Caco-2 (cell line): ENCODE results near the gene AMOTL2. TPM values are rescaled to one million over a fixed set of nuclear protein-coding genes. Genes with fewer than 3 reads are reported as not detected.

ENCODE experiments used
- BruUV-seq: library from RNA; stranded (reverse); fragments of 400-500 nt; replicated peaks from 2 replicates; lab custom pipeline; 2021; lab: Mats Ljungman, UMichigan
- CTCF ChIA-PET: fragments of 300-600 bp; sonication (Branson Sonifier 250); formaldehyde crosslinking; loops from one replicate; lab custom pipeline; 2022; ENCODE audit warnings: antibody characterized with exemption; lab: Charles Lee
- POLR2A ChIA-PET: fragments of 300-600 bp; sonication (Branson Sonifier 250); formaldehyde crosslinking; loops from one replicate; lab custom pipeline; 2022; ENCODE audit warnings: antibody characterized with exemption; lab: Charles Lee
- DNase-seq, 2 experiments: peaks; one replicate each; pipeline versions ENCODE4 v3.0.0 to v3.0.0-alpha.2; 2020 to 2022
- H3K27me3 ChIP-seq: replicated peaks from 2 replicates; pipeline ENCODE4 v1.6.0; 2011; ENCODE audit warnings: low read length; ENCODE audit not compliant: control insufficient read depth, insufficient read depth
- H3K36me3 ChIP-seq: 2 replicates; pipeline ENCODE4 v1.5.1; 2011; ENCODE audit warnings: low read length; ENCODE audit not compliant: control insufficient read depth, insufficient read depth
- H3K4me1 ChIP-seq: fragments of 250-450 bp; sonication (Bioruptor Pico); 2 replicates; pipeline ENCODE4 v1.5.1; 2020; ENCODE audit warnings: mild to moderate bottlenecking
- H3K4me3 ChIP-seq: 2 replicates; pipeline ENCODE4 v1.5.1; 2011; ENCODE audit warnings: low read depth, mild to moderate bottlenecking, control low read depth, low read length
- H3K9me3 ChIP-seq: fragments of 250-450 bp; sonication (Bioruptor Pico); 2 replicates; pipeline ENCODE4 v1.5.1; 2020; ENCODE audit warnings: mild to moderate bottlenecking, moderate library complexity
- H3K27ac Mint-ChIP-seq: one replicate; pipeline ENCODE4 v1.8.0; 2022; ENCODE audit warnings: mixed read lengths; ENCODE audit not compliant: unreplicated experiment
- H3K27me3 Mint-ChIP-seq: one replicate; pipeline ENCODE4 v1.8.0; 2022; ENCODE audit warnings: mixed read lengths; ENCODE audit not compliant: insufficient read depth, unreplicated experiment
- H3K36me3 Mint-ChIP-seq: one replicate; pipeline ENCODE4 v1.8.0; 2022; ENCODE audit warnings: mild to moderate bottlenecking, mixed read lengths; ENCODE audit not compliant: insufficient read depth, unreplicated experiment
- H3K4me1 Mint-ChIP-seq: one replicate; pipeline ENCODE4 v1.8.0; 2022; ENCODE audit warnings: low read depth, mixed read lengths; ENCODE audit not compliant: unreplicated experiment
- H3K4me3 Mint-ChIP-seq: one replicate; pipeline ENCODE4 v1.8.0; 2022; ENCODE audit warnings: mild to moderate bottlenecking, moderate library complexity, mixed read lengths; ENCODE audit not compliant: unreplicated experiment
- H3K9me3 Mint-ChIP-seq: one replicate; pipeline ENCODE4 v1.8.0; 2022; ENCODE audit warnings: mixed read lengths; ENCODE audit not compliant: unreplicated experiment
- CTCF ChIP-seq, 2 experiments: fragments of 200-600 bp in 1 of 2; IDR thresholded peaks; 1 replicate in 1 of 2; 2 replicates in 1 of 2; pipeline versions ENCODE4 v1.5.1 to v1.8.0; 2011 to 2022; ENCODE audit warnings: antibody characterized with exemption in 1 of 2, control low read depth in 1 of 2, inconsistent platforms in 1 of 2, low read depth in 1 of 2, low read length in 1 of 2, mild to moderate bottlenecking in 1 of 2, moderate library complexity in 1 of 2; ENCODE audit not compliant: insufficient read depth in 1 of 2, severe bottlenecking in 1 of 2, unreplicated experiment in 1 of 2
- intact Hi-C: fragments of 100-400 bp; cut with micrococcal nuclease; formaldehyde crosslinking; loops from one replicate; pipeline ENCODE4 v1.10.0; 2022; ENCODE audit not compliant: unreplicated experiment
- total RNA-seq: library from RNA; stranded (reverse); gene quantifications from 2 replicates; pipeline ENCODE4 v1.2.3, GENCODE V29; 2022

Gene AMOTL2
- total RNA-seq, 1 experiment from 2014 or later: 271 TPM

GRCh38 chr3:134381831-134382442, 7.7 kb upstream of the AMOTL2 start:
- Mint-ChIP-seq H3K27ac (no peak overlapping the region), H3K9me3 (no peaks in the 10 kb centered on the region), H3K27me3 (no peaks in the 10 kb centered on the region), H3K4me1 (peaks cover 13% of the 10 kb centered on the region), H3K36me3 (no peaks in the 10 kb centered on the region), H3K4me3 (no peak overlapping the region)
- intact Hi-C loops: no loop called here
- Histone ChIP-seq H3K4me3 (no peak overlapping the region), H3K27me3 (no peaks in the 10 kb centered on the region), H3K9me3 (no peaks in the 10 kb centered on the region), H3K36me3 (no peaks in the 10 kb centered on the region), H3K4me1 (peaks cover 12% of the 10 kb centered on the region)
- CTCF ChIA-PET: no interaction called here
- POLR2A ChIA-PET: no interaction called here
- no peak for DNase-seq
- TF ChIP-seq CTCF (IDR thresholded peaks at IDR 0.05; ENCODE audit: insufficient read depth in 1 of 2, low read depth in 1 of 2, low read length in 1 of 2, severe bottlenecking in 1 of 2, unreplicated experiment in 1 of 2): no peak
- no TSS peak for BruUV-seq

- Mint-ChIP-seq H3K9me3 (no peaks in the 10 kb centered on the region), H3K4me1 (peaks cover 22% of the 10 kb centered on the region), H3K4me3 (no peak overlapping the region), H3K36me3 (no peaks in the 10 kb centered on the region), H3K27me3 (no peaks in the 10 kb centered on the region), H3K27ac (no peak overlapping the region)
- Histone ChIP-seq H3K9me3 (no peaks in the 10 kb centered on the region), H3K4me3 (no peak overlapping the region), H3K4me1 (peaks cover 20% of the 10 kb centered on the region), H3K36me3 (no peaks in the 10 kb centered on the region), H3K27me3 (no peaks in the 10 kb centered on the region)
- CTCF ChIA-PET: no interaction called here
- TF ChIP-seq CTCF (IDR thresholded peaks at IDR 0.05; ENCODE audit: insufficient read depth in 1 of 2, low read depth in 1 of 2, low read length in 1 of 2, severe bottlenecking in 1 of 2, unreplicated experiment in 1 of 2): no peak
- POLR2A ChIA-PET: no interaction called here
- BruUV-seq: no TSS peak
- no peak for DNase-seq
- intact Hi-C loops: no loop called here
These were observed 6.8 kb upstream of the AMOTL2 start for GRCh38 chr3:134381076-134381475.

- peaks cover 28% of the 10 kb centered on the region for H3K4me1 ChIP-seq
- H3K9me3 ChIP-seq: no peaks in the 10 kb centered on the region
- H3K36me3 Mint-ChIP-seq: no peaks in the 10 kb centered on the region
- no peaks in the 10 kb centered on the region for H3K27me3 ChIP-seq
- intact Hi-C loops: no loop called here
- TF ChIP-seq CTCF (IDR thresholded peaks at IDR 0.05; ENCODE audit: insufficient read depth in 1 of 2, low read depth in 1 of 2, low read length in 1 of 2, severe bottlenecking in 1 of 2, unreplicated experiment in 1 of 2): no peak
- CTCF ChIA-PET: no interaction called here
- no peak overlapping the region for H3K4me3 ChIP-seq
- POLR2A ChIA-PET: no interaction called here
- peaks cover 30% of the 10 kb centered on the region for H3K4me1 Mint-ChIP-seq
- no peak overlapping the region for H3K4me3 Mint-ChIP-seq
- H3K27ac Mint-ChIP-seq: no peak overlapping the region
- no peaks in the 10 kb centered on the region for H3K9me3 Mint-ChIP-seq
- DNase-seq: no peak
- no peaks in the 10 kb centered on the region for H3K36me3 ChIP-seq
- H3K27me3 Mint-ChIP-seq: no peaks in the 10 kb centered on the region
- BruUV-seq: no TSS peak
These were observed 6.0 kb upstream of the AMOTL2 start for GRCh38 chr3:134380249-134380648.
